ENCODE data around the gene IL17RC.
A peak's percentile ranks its signal among the peaks of the same experiment; 100 is the strongest.
"Not testable (repeated sequence)": the region's sequence is repeated elsewhere in the genome, so short reads cannot be mapped to it uniquely, and the experiment has no call there.

Gene IL17RC

GRCh38 chr3:9899289-9899791, 17.6 kb upstream of the IL17RC start:
- Mint-ChIP-seq H3K36me3 (ENCODE audit: insufficient read depth) (peaks cover 4% of the 10 kb centered on the region), H3K4me1 (ENCODE audit: low read depth in 2 of 2) (peaks cover 28% of the 10 kb centered on the region in 2 donors), H3K4me3 (no peak overlapping the region), H3K27me3 (no peaks in the 10 kb centered on the region), H3K9me3 (no peaks in the 10 kb centered on the region), H3K27ac (no peak overlapping the region)
- ATAC-seq (replicated peaks) (no peak), DNase-seq (no peak)

- not testable (repeated sequence) for H3K27me3 Mint-ChIP-seq; DNase-seq; H3K36me3 Mint-ChIP-seq (ENCODE audit: insufficient read depth); H3K9me3 Mint-ChIP-seq; ATAC-seq (replicated peaks)
- Mint-ChIP-seq H3K4me1 (ENCODE audit: low read depth in 2 of 2) (peaks cover 19 to 21% of the 10 kb centered on the region in 2 donors), H3K27ac (peak overlapping the region; percentile 13 to 90), H3K4me3 (peak overlapping the region in 1 of 2 donors; percentile 86)
These were observed 15.9 kb upstream of the IL17RC start for GRCh38 chr3:9900965-9901415.

GRCh38 chr3:9901967-9902366, 14.9 kb upstream of the IL17RC start:
- peaks cover 3% of the 10 kb centered on the region for H3K36me3 Mint-ChIP-seq (ENCODE audit: insufficient read depth)
- peak in 2 of 3 experiments; percentile 35 for DNase-seq
- H3K4me1 Mint-ChIP-seq (ENCODE audit: low read depth in 2 of 2): peaks cover 19 to 21% of the 10 kb centered on the region in 2 donors
- no peaks in the 10 kb centered on the region for H3K9me3 Mint-ChIP-seq
- peak overlapping the region; percentile 37 to 86 for H3K4me3 Mint-ChIP-seq
- H3K27me3 Mint-ChIP-seq: no peaks in the 10 kb centered on the region
- peak overlapping the region; percentile 49 to 90 for H3K27ac Mint-ChIP-seq
- peak; percentile 75 for ATAC-seq (replicated peaks)

- peak within 1 kb of the TSS; percentile 49 to 90 for H3K27ac Mint-ChIP-seq
- H3K4me1 Mint-ChIP-seq (ENCODE audit: low read depth in 2 of 2): peaks cover 19 to 21% of the 10 kb centered on the region in 2 donors
- no peaks in the 10 kb centered on the region for H3K27me3 Mint-ChIP-seq
- peak; percentile 77 for ATAC-seq (replicated peaks)
- H3K36me3 Mint-ChIP-seq (ENCODE audit: insufficient read depth): peaks cover 3% of the 10 kb centered on the region
- no peak for DNase-seq
- H3K4me3 Mint-ChIP-seq: peak within 1 kb of the TSS; percentile 37 to 86
- no peaks in the 10 kb centered on the region for H3K9me3 Mint-ChIP-seq
These were observed 14.3 kb upstream of the IL17RC start, which contains the start of gene IL17RE for GRCh38 chr3:9902372-9903237. IL17RE (plus strand) TSS chr3:9902848; CDS start chr3:9902933, 85 bp downstream.

GRCh38 chr3:9903238-9903624, 13.7 kb upstream of the IL17RC start:
- Mint-ChIP-seq H3K27me3 (no peaks in the 10 kb centered on the region), H3K9me3 (no peaks in the 10 kb centered on the region), H3K27ac (peak overlapping the region; percentile 35 to 90), H3K4me1 (ENCODE audit: low read depth in 2 of 2) (peaks cover 17 to 18% of the 10 kb centered on the region in 2 donors), H3K36me3 (ENCODE audit: insufficient read depth) (peaks cover 6% of the 10 kb centered on the region), H3K4me3 (peak overlapping the region; percentile 37 to 86)
- DNase-seq (no peak), ATAC-seq (replicated peaks) (no peak)

- Mint-ChIP-seq H3K27ac (peak overlapping the region; percentile 35 to 90), H3K36me3 (ENCODE audit: insufficient read depth) (peaks cover 6% of the 10 kb centered on the region)
These were observed 13.0 kb upstream of the IL17RC start for GRCh38 chr3:9903904-9904303.

GRCh38 chr3:9906480-9906879, 10.4 kb upstream of the IL17RC start:
- ATAC-seq (replicated peaks) (no peak), DNase-seq (no peak)
- no peaks in the 10 kb centered on the region for H3K9me3 Mint-ChIP-seq
- no peaks in the 10 kb centered on the region for H3K27me3 Mint-ChIP-seq
- H3K4me1 Mint-ChIP-seq (ENCODE audit: low read depth in 2 of 2): peaks cover 10 to 14% of the 10 kb centered on the region in 2 donors
- H3K27ac Mint-ChIP-seq: no peak overlapping the region
- peaks cover 6% of the 10 kb centered on the region for H3K36me3 Mint-ChIP-seq (ENCODE audit: insufficient read depth)
- H3K4me3 Mint-ChIP-seq: no peak overlapping the region

More at GRCh38 chr3:9903904-9904303, 13.0 kb upstream of the IL17RC start:
- Mint-ChIP-seq H3K9me3 (no peaks in the 10 kb centered on the region), H3K4me3 (peak overlapping the region in 1 of 2 donors; percentile 86), H3K27me3 (no peaks in the 10 kb centered on the region), H3K4me1 (ENCODE audit: low read depth in 2 of 2) (peaks cover 13 to 14% of the 10 kb centered on the region in 2 donors)
- ATAC-seq (replicated peaks): no peak
- DNase-seq: no peak

- H3K36me3 Mint-ChIP-seq (ENCODE audit: insufficient read depth): peaks cover 9% of the 10 kb centered on the region
- ATAC-seq (replicated peaks) (no peak), DNase-seq (no peak)
- peaks cover 4 to 16% of the 10 kb centered on the region in 2 donors for H3K4me1 Mint-ChIP-seq (ENCODE audit: low read depth in 2 of 2)
- no peak overlapping the region for H3K4me3 Mint-ChIP-seq
- no peaks in the 10 kb centered on the region for H3K27me3 Mint-ChIP-seq
- H3K9me3 Mint-ChIP-seq: no peaks in the 10 kb centered on the region
- H3K27ac Mint-ChIP-seq: no peak overlapping the region
These were observed 8.6 kb upstream of the IL17RC start for GRCh38 chr3:9908286-9908685.

GRCh38 chr3:9909221-9910013, 7.5 kb upstream of the IL17RC start:
- DNase-seq (no peak), ATAC-seq (replicated peaks) (no peak)
- peaks cover 4 to 13% of the 10 kb centered on the region in 2 donors for H3K4me1 Mint-ChIP-seq (ENCODE audit: low read depth in 2 of 2)
- peak overlapping the region in 1 of 2 donors; percentile 4 for H3K27ac Mint-ChIP-seq
- H3K36me3 Mint-ChIP-seq (ENCODE audit: insufficient read depth): peaks cover 9% of the 10 kb centered on the region
- H3K27me3 Mint-ChIP-seq: no peaks in the 10 kb centered on the region
- H3K4me3 Mint-ChIP-seq: no peak overlapping the region
- no peaks in the 10 kb centered on the region for H3K9me3 Mint-ChIP-seq

- DNase-seq: no peak
- peak overlapping the region in 1 of 2 donors; percentile 66 for H3K27ac Mint-ChIP-seq
- H3K4me3 Mint-ChIP-seq: peak overlapping the region in 1 of 2 donors; percentile 36
These were observed 5.0 kb upstream of the IL17RC start for GRCh38 chr3:9911863-9912262.

GRCh38 chr3:9912294-9912935, 4.5 kb upstream of the IL17RC start:
- Mint-ChIP-seq H3K27ac (peak overlapping the region in 1 of 2 donors; percentile 66), H3K4me1 (ENCODE audit: low read depth in 2 of 2) (peaks cover 9 to 20% of the 10 kb centered on the region in 2 donors)
- ATAC-seq (replicated peaks): peak; percentile 63

More at GRCh38 chr3:9911863-9912262, 5.0 kb upstream of the IL17RC start:
- no peaks in the 10 kb centered on the region for H3K27me3 Mint-ChIP-seq
- peaks cover 6% of the 10 kb centered on the region for H3K36me3 Mint-ChIP-seq (ENCODE audit: insufficient read depth)
- ATAC-seq (replicated peaks): no peak
- H3K9me3 Mint-ChIP-seq: no peaks in the 10 kb centered on the region
- H3K4me1 Mint-ChIP-seq (ENCODE audit: low read depth in 2 of 2): peaks cover 9 to 18% of the 10 kb centered on the region in 2 donors

GRCh38 chr3:9913601-9914000, 3.3 kb upstream of the IL17RC start:
- peaks cover 3% of the 10 kb centered on the region for H3K36me3 Mint-ChIP-seq (ENCODE audit: insufficient read depth)
- DNase-seq (no peak), ATAC-seq (replicated peaks) (no peak)
- H3K27ac Mint-ChIP-seq: no peak overlapping the region
- peaks cover 9 to 20% of the 10 kb centered on the region in 2 donors for H3K4me1 Mint-ChIP-seq (ENCODE audit: low read depth in 2 of 2)
- H3K4me3 Mint-ChIP-seq: no peak overlapping the region
- H3K27me3 Mint-ChIP-seq: no peaks in the 10 kb centered on the region
- no peaks in the 10 kb centered on the region for H3K9me3 Mint-ChIP-seq

More at GRCh38 chr3:9912294-9912935, 4.5 kb upstream of the IL17RC start:
- Mint-ChIP-seq H3K9me3 (no peaks in the 10 kb centered on the region), H3K4me3 (peak overlapping the region in 1 of 2 donors; percentile 36), H3K27me3 (no peaks in the 10 kb centered on the region), H3K36me3 (ENCODE audit: insufficient read depth) (peaks cover 6% of the 10 kb centered on the region)
- no peak for DNase-seq

- Mint-ChIP-seq H3K4me3 (no peak overlapping the region), H3K27me3 (no peaks in the 10 kb centered on the region), H3K9me3 (no peaks in the 10 kb centered on the region), H3K4me1 (ENCODE audit: low read depth in 2 of 2) (peaks cover 9 to 20% of the 10 kb centered on the region in 2 donors), H3K27ac (no peak overlapping the region), H3K36me3 (ENCODE audit: insufficient read depth) (peaks cover 3% of the 10 kb centered on the region)
- DNase-seq (no peak), ATAC-seq (replicated peaks) (no peak)
These were observed 2.9 kb upstream of the IL17RC start for GRCh38 chr3:9914011-9914410.
